HepG2 (cell line): ENCODE results near the gene USP5. TPM values are rescaled to one million over a fixed set of nuclear protein-coding genes. Genes with fewer than 3 reads are reported as not detected.
A peak's percentile ranks its signal among the peaks of the same experiment; 100 is the strongest.

ENCODE experiments used
- ATAC-seq: fragments of 200-7000 bp; cut with Tn5 transposase; 3 replicates; pipeline ENCODE4 v1.9.1; 2020; ENCODE audit warnings: mild to moderate bottlenecking, moderate library complexity
- BruUV-seq: library from RNA; stranded (reverse); fragments of 400-500 nt; replicated peaks from 2 replicates; lab custom pipeline; 2021; lab: Mats Ljungman, UMichigan
- CTCF ChIA-PET: fragments of 300-600 bp; formaldehyde crosslinking; extraction: SDS; loops from one replicate; lab custom pipeline; 2021; ENCODE audit warnings: low total read pairs, inconsistent platforms, low intra/inter-chr PET ratio; lab: Yijun Ruan, JAX
- POLR2A ChIA-PET: fragments of 350-600 bp; sonication (Branson Sonifier 250); formaldehyde crosslinking; loops from one replicate; lab custom pipeline; 2020; ENCODE audit warnings: antibody characterized with exemption, inconsistent platforms; lab: Yijun Ruan, JAX
- DNase-seq: peaks from one replicate; pipeline ENCODE4 v3.0.0-alpha.2; 2015; ENCODE audit warnings: low spot score
- FAIRE-seq: peaks from 3 replicates; lab custom pipeline; 2011; peaks lifted over from hg19 to GRCh38; lab: Jason Lieb, UNC
- H2AFZ ChIP-seq: one replicate; pipeline ENCODE4 v1.6.1; 2011; ENCODE audit warnings: low read length, inconsistent platforms
- H3K27ac ChIP-seq: fragments of 300-600 bp; 3 replicates; pipeline ENCODE4 v1.8.0; 2011; ENCODE audit warnings: mixed run types, mild to moderate bottlenecking, mixed read lengths, low read length, inconsistent platforms; ENCODE audit not compliant: insufficient read depth; ENCODE audit errors: extremely low read length
- H3K27me3 ChIP-seq, 2 experiments: fragments of 200-600 bp in 1 of 2; 2 replicates in 1 of 2; 3 replicates in 1 of 2; pipeline versions ENCODE4 v1.6.0 to v1.8.0; 2011; ENCODE audit warnings: low read length in 2 of 2, mild to moderate bottlenecking in 2 of 2, moderate library complexity in 2 of 2, inconsistent platforms in 1 of 2; ENCODE audit not compliant: insufficient read depth in 2 of 2, control insufficient read depth in 1 of 2
- H3K36me3 ChIP-seq, 2 experiments: fragments of 200-600 bp in 1 of 2; replicated peaks in 1 of 2; 2 replicates in 1 of 2; 3 replicates in 1 of 2; pipeline versions ENCODE4 v1.5.1 to v1.8.0; 2011; ENCODE audit warnings: low read length in 2 of 2, inconsistent platforms in 1 of 2; ENCODE audit not compliant: insufficient read depth in 2 of 2, control insufficient read depth in 1 of 2
- H3K4me1 ChIP-seq: 2 replicates; pipeline ENCODE4 v1.5.1; 2012; ENCODE audit warnings: low read length, inconsistent platforms; ENCODE audit not compliant: insufficient read depth
- H3K4me2 ChIP-seq: 2 replicates; pipeline ENCODE4 v1.6.0; 2011; ENCODE audit warnings: low read depth, low read length, inconsistent platforms
- H3K4me3 ChIP-seq, 3 experiments: fragments of 200-600 bp in 1 of 3; sonication (generic), shearing (Covaris generic) in 1 of 3; replicated peaks in 1 of 3; 2 replicates each; pipeline ENCODE4 v1.5.1; 2011 to 2016; ENCODE audit warnings: low read length in 3 of 3, inconsistent platforms in 2 of 3, low read depth in 2 of 3, mild to moderate bottlenecking in 2 of 3, control low read depth in 1 of 3, mixed read lengths in 1 of 3; ENCODE audit not compliant: insufficient read depth in 1 of 3
- H3K79me2 ChIP-seq: one replicate; pipeline ENCODE4 v1.6.1; 2011; ENCODE audit warnings: low read length, inconsistent platforms; ENCODE audit not compliant: insufficient read depth
- H3K9ac ChIP-seq: 2 replicates; pipeline ENCODE4 v1.6.0; 2011; ENCODE audit warnings: mild to moderate bottlenecking, low read depth, low read length, inconsistent platforms; ENCODE audit not compliant: insufficient read depth
- H3K9me3 ChIP-seq: 2 replicates; pipeline ENCODE4 v1.5.1; 2012; ENCODE audit warnings: mild to moderate bottlenecking, low read length
- H4K20me1 ChIP-seq: 2 replicates; pipeline ENCODE4 v1.6.0; 2011; ENCODE audit warnings: inconsistent platforms, mild to moderate bottlenecking, low read length, moderate library complexity; ENCODE audit not compliant: insufficient read depth
- AGO2 ChIP-seq: fragments of 200-400 bp; formaldehyde crosslinking; optimal IDR thresholded peaks from 2 replicates; pipeline ENCODE3; 2017; ENCODE audit warnings: mild to moderate bottlenecking, low read depth, low read length, moderate library complexity
- ELK4 ChIP-seq: sonication (generic); formaldehyde crosslinking; IDR thresholded peaks from 2 replicates; pipeline ENCODE4 v1.9.0; 2021; ENCODE audit warnings: missing genetic modification reagents, borderline replicate concordance
- HNRNPL ChIP-seq: fragments of 200-400 bp; formaldehyde crosslinking; IDR thresholded peaks from 2 replicates; pipeline ENCODE4 v1.6.1; 2017; ENCODE audit warnings: mild to moderate bottlenecking, low read depth, low read length
- JARID2 ChIP-seq: sonication (generic); formaldehyde crosslinking; IDR thresholded peaks from 2 replicates; pipeline ENCODE4 v1.8.1; 2023; ENCODE audit warnings: missing genetic modification reagents, inconsistent platforms; ENCODE audit not compliant: insufficient replicate concordance
- KLF11 ChIP-seq: IDR thresholded peaks from 2 replicates; pipeline ENCODE4 v1.6.1; 2016; ENCODE audit warnings: missing compliant biosample characterization
- LCORL ChIP-seq, 2 experiments: fragments of 450-650 bp in 1 of 2; sonication (generic) in 1 of 2; formaldehyde crosslinking in 1 of 2; IDR thresholded peaks; 2 replicates each; pipeline versions ENCODE4 v1.5.0 to v1.6.1; 2017 to 2020; ENCODE audit warnings: antibody characterized with exemption in 1 of 2, missing genetic modification reagents in 1 of 2
- MYC ChIP-seq: sonication (generic); formaldehyde crosslinking; IDR thresholded peaks from 2 replicates; pipeline ENCODE4 v1.9.0; 2021; ENCODE audit warnings: missing genetic modification reagents, borderline replicate concordance
- ZFP90 ChIP-seq: sonication (generic); formaldehyde crosslinking; IDR thresholded peaks from 2 replicates; pipeline ENCODE4 v1.8.0; 2022; ENCODE audit warnings: missing genetic modification reagents, mild to moderate bottlenecking, inconsistent platforms, borderline replicate concordance
- ZNF710 ChIP-seq: sonication (generic); formaldehyde crosslinking; IDR thresholded peaks from 2 replicates; pipeline ENCODE4 v1.5.0; 2020; ENCODE audit warnings: mild to moderate bottlenecking, missing genetic modification reagents, borderline replicate concordance
- ZNF891 ChIP-seq: sonication (generic); formaldehyde crosslinking; IDR thresholded peaks from 2 replicates; pipeline ENCODE4 v1.5.0; 2020; ENCODE audit warnings: mild to moderate bottlenecking, missing genetic modification reagents
- WGBS: methylation state at CpG from one replicate; pipeline ENCODE4 v1.1.6; 2017; ENCODE audit warnings: low lambda C conversion rate; 5-methylcytosine and 5-hydroxymethylcytosine counted together
- in situ Hi-C: cut with HindIII; loops from 2 replicates; pipeline ENCODE4 v1.10.0; 2017; ENCODE audit warnings: low pct_unique_long_range_greater_than_20kb; ENCODE audit not compliant: extremely low pct_ligation_motif_present
- intact Hi-C: fragments of 100-400 bp; cut with micrococcal nuclease; formaldehyde crosslinking; loops from one replicate; pipeline ENCODE4 v1.10.0; 2022; ENCODE audit not compliant: unreplicated experiment
- polyA plus RNA-seq, 8 experiments: library from polyadenylated mRNA; depleted of rRNA in 3 of 8; stranded (reverse) in 7 of 8; unstranded in 1 of 8; fragments of >200 nt; fragmentation: Illumina TruSeq in 4 of 8; extraction: Trizol in 4 of 8; gene quantifications; 2 replicates each; pipeline versions ENCODE4 v1.2.1 to v1.2.3, GENCODE V29; 2011 to 2016; ENCODE audit warnings: low read depth in 4 of 8, missing spikeins in 1 of 8, mixed read lengths in 1 of 8; ENCODE audit not compliant: insufficient read depth in 1 of 8
- total RNA-seq, 5 experiments: library from RNA; depleted of rRNA; stranded (reverse); fragments of >200 nt; fragmentation: Illumina TruSeq; extraction: Trizol; gene quantifications; 2 replicates each; pipeline ENCODE4 v1.2.3, GENCODE V29; 2016; ENCODE audit warnings: low read depth in 1 of 5

Gene USP5
- total and polyA plus RNA-seq, 2 of the 13 experiments (the other 11 are each of a cell fraction or from before 2014, with no cell fraction given), result 39.6 to 56.0 TPM

GRCh38 chr12:6837370-6838060, 14.4 kb upstream of the USP5 start:
- no peak overlapping the region for H3K4me3 ChIP-seq
- no peaks in the 10 kb centered on the region for H3K9me3 ChIP-seq
- H3K9ac ChIP-seq, result no peak overlapping the region
- CTCF ChIA-PET, result no interaction called here
- no peaks in the 10 kb centered on the region for H4K20me1 ChIP-seq
- no peak for TF ChIP-seq ELK4 (CRISPR knock-in tag)
- TF ChIP-seq ZFP90 (CRISPR knock-in tag), result no peak
- TF ChIP-seq JARID2 (CRISPR knock-in tag), result no peak
- no peak for TF ChIP-seq MYC (CRISPR knock-in tag)
- 0 out of 2 replicates have a peak, but pooled peaks have one; percentile 40 for TF ChIP-seq HNRNPL
- no peak for TF ChIP-seq ZNF891 (CRISPR knock-in tag)
- TF ChIP-seq LCORL (IDR thresholded peaks at IDR 0.05), result no peak
- no peak for TF ChIP-seq LCORL (CRISPR knock-in tag; IDR thresholded peaks at IDR 0.05)
- TF ChIP-seq KLF11 (CRISPR knock-in tag), result no peak
- TF ChIP-seq AGO2, result peak; percentile 17
- no peak for TF ChIP-seq ZNF710 (CRISPR knock-in tag)
- TF ChIP-seq, all 625 proteins: peak for 2
- intact Hi-C loops, result no loop called here
- H3K4me2 ChIP-seq, result no peak overlapping the region
- FAIRE-seq, result no peak
- H3K36me3 ChIP-seq, result peaks cover 12 to 30% of the 10 kb centered on the region in 2 experiments; a peak in 4 of 5 replicates
- H3K79me2 ChIP-seq, result no peaks in the 10 kb centered on the region
- 100% methylated on average over 7 of the region's 26 CpGs for WGBS
- no peak for DNase-seq
- no peak overlapping the region for H3K27ac ChIP-seq
- H3K27me3 ChIP-seq, result no peaks in the 10 kb centered on the region
- BruUV-seq, result no TSS peak
- POLR2A ChIA-PET, result interaction anchor here (2.7 kb wide), 1 partner anchor 14 kb away, joined by 13 read pairs; the partner anchor contains the start of genes CDCA3 and USP5
- no peak for ATAC-seq
- H3K4me1 ChIP-seq, result no peaks in the 10 kb centered on the region
- in situ Hi-C loops, result no loop called here
- H2AFZ ChIP-seq, result no peak overlapping the region
